HCT116 (cell line): ENCODE data around the gene HOXB3.

Experiments
- CEBPB ChIP-seq: IDR thresholded peaks from 2 replicates; pipeline ENCODE4 v1.6.1; 2012; ENCODE audit warnings: low read depth
- EZH2 ChIP-seq: fragments of 200-600 bp; sonication (generic); IDR thresholded peaks from 2 replicates; pipeline ENCODE4 v1.6.1; 2017; ENCODE audit warnings: antibody characterized with exemption, mixed run types
- POLR2A ChIP-seq: IDR thresholded peaks from 2 replicates; pipeline ENCODE4 v1.7.0; 2011; ENCODE audit warnings: borderline replicate concordance; ENCODE audit not compliant: insufficient read depth, insufficient read length; ENCODE audit errors: extremely low read depth
- POLR2AphosphoS5 ChIP-seq: IDR thresholded peaks from 2 replicates; pipeline ENCODE4 v1.6.1; 2011; ENCODE audit warnings: mild to moderate bottlenecking, low read depth, low read length, moderate library complexity
- RAD21 ChIP-seq: IDR thresholded peaks from 2 replicates; pipeline ENCODE4 v1.6.1; 2012; ENCODE audit warnings: low read depth, mild to moderate bottlenecking
- YY1 ChIP-seq: IDR thresholded peaks from 2 replicates; pipeline ENCODE4 v1.6.1; 2011; ENCODE audit warnings: low read length, low read depth, moderate library complexity, mild to moderate bottlenecking; ENCODE audit not compliant: insufficient replicate concordance; ENCODE audit errors: extremely low read depth
- ZNF274 ChIP-seq: fragments of 200-500 bp; sonication (Bioruptor generic); IDR thresholded peaks from 2 replicates; pipeline ENCODE4 v1.6.1; 2014; ENCODE audit warnings: mild to moderate bottlenecking, low read depth, low read length, inconsistent platforms
- TF ChIP-seq, protein P1 (sequence below), 3 experiments: fragments of 200-600 bp in 1 of 3; sonication (generic) in 1 of 3; IDR thresholded peaks in 2 of 3; conservative IDR thresholded peaks in 1 of 3; 2 replicates each; pipeline ENCODE4 v1.5.1; 2012 to 2017; ENCODE audit warnings: low read depth in 2 of 3, low read length in 2 of 3, antibody characterized with exemption in 1 of 3, borderline replicate concordance in 1 of 3, control low read depth in 1 of 3, mild to moderate bottlenecking in 1 of 3, mixed read lengths in 1 of 3, mixed run types in 1 of 3, moderate library complexity in 1 of 3; ENCODE audit not compliant: insufficient read depth in 1 of 3
- TF ChIP-seq, protein P2 (sequence below): IDR thresholded peaks from 2 replicates; pipeline ENCODE4 v1.6.1; 2012
- TF ChIP-seq, protein P3 (sequence below): IDR thresholded peaks from 2 replicates; pipeline ENCODE4 v1.6.1; 2012; ENCODE audit warnings: low read depth
- TF ChIP-seq, protein P4 (sequence below): IDR thresholded peaks from 2 replicates; pipeline ENCODE4 v1.6.1; 2012

DNA sequence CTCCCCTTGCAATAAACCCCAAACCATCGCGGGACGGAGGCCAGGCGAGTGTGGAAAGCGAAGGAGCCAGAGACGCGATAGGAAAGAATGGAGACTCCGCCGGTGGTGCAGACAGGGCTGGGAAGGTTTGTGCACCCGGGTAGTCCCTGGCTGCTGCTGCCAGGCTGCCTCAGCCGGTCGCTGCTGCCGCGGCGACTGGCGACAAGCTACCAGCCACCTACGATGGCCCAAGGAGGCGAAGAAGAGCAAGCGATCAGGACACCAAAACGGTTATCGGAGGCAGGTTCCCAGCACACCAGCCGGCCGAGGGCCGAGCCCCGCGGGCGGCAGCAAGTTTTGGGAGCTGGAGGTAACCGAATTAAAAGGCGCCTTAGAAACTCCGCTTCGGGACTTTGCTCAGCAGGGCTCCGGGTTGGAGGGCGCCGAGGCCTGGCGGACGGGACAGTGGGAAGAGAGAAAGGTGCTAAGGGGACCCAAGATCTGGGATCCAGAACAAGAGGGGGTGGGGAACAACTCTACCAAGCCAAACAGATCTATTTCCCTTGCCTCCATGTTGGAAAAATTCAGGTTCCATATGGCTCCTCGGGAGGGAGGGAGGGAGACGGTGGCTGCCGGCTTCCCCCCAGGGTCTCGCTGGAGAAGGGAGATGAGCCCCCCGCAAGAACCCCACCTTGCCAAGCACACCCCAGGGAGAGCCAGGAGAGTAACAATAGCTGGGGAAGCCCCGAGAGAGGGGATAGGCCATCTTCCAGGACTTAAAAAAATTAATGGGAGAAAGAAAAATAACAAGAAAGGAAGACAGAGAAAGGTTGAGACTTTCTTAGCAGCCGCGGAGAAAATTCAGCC lies 35.4 kb downstream of the HOXB3 start:
- TF ChIP-seq, protein P1, sequence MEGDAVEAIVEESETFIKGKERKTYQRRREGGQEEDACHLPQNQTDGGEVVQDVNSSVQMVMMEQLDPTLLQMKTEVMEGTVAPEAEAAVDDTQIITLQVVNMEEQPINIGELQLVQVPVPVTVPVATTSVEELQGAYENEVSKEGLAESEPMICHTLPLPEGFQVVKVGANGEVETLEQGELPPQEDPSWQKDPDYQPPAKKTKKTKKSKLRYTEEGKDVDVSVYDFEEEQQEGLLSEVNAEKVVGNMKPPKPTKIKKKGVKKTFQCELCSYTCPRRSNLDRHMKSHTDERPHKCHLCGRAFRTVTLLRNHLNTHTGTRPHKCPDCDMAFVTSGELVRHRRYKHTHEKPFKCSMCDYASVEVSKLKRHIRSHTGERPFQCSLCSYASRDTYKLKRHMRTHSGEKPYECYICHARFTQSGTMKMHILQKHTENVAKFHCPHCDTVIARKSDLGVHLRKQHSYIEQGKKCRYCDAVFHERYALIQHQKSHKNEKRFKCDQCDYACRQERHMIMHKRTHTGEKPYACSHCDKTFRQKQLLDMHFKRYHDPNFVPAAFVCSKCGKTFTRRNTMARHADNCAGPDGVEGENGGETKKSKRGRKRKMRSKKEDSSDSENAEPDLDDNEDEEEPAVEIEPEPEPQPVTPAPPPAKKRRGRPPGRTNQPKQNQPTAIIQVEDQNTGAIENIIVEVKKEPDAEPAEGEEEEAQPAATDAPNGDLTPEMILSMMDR (IDR thresholded peaks at IDR 0.05 in 2 of 3, conservative IDR thresholded peaks at IDR 0.05 in 1 of 3; ENCODE audit: borderline replicate concordance in 1 of 3, insufficient read depth in 1 of 3, low read depth in 2 of 3, low read length in 2 of 3), result no peak
- TF ChIP-seq POLR2A (no peak), EZH2 (no peak), POLR2AphosphoS5 (no peak), ZNF274 (no peak), CEBPB (no peak), RAD21 (no peak), YY1 (no peak)
- TF ChIP-seq, protein P2, sequence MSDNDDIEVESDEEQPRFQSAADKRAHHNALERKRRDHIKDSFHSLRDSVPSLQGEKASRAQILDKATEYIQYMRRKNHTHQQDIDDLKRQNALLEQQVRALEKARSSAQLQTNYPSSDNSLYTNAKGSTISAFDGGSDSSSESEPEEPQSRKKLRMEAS, result no peak
- TF ChIP-seq, protein P3, sequence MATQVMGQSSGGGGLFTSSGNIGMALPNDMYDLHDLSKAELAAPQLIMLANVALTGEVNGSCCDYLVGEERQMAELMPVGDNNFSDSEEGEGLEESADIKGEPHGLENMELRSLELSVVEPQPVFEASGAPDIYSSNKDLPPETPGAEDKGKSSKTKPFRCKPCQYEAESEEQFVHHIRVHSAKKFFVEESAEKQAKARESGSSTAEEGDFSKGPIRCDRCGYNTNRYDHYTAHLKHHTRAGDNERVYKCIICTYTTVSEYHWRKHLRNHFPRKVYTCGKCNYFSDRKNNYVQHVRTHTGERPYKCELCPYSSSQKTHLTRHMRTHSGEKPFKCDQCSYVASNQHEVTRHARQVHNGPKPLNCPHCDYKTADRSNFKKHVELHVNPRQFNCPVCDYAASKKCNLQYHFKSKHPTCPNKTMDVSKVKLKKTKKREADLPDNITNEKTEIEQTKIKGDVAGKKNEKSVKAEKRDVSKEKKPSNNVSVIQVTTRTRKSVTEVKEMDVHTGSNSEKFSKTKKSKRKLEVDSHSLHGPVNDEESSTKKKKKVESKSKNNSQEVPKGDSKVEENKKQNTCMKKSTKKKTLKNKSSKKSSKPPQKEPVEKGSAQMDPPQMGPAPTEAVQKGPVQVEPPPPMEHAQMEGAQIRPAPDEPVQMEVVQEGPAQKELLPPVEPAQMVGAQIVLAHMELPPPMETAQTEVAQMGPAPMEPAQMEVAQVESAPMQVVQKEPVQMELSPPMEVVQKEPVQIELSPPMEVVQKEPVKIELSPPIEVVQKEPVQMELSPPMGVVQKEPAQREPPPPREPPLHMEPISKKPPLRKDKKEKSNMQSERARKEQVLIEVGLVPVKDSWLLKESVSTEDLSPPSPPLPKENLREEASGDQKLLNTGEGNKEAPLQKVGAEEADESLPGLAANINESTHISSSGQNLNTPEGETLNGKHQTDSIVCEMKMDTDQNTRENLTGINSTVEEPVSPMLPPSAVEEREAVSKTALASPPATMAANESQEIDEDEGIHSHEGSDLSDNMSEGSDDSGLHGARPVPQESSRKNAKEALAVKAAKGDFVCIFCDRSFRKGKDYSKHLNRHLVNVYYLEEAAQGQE, result no peak
- TF ChIP-seq, protein P4, sequence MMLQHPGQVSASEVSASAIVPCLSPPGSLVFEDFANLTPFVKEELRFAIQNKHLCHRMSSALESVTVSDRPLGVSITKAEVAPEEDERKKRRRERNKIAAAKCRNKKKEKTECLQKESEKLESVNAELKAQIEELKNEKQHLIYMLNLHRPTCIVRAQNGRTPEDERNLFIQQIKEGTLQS, result no peak
